HEK293T (cell line): Measurements from ENCODE around the gene EIF2A.
"Not testable (repeated sequence)": the region's sequence is repeated elsewhere in the genome, so short reads cannot be mapped to it uniquely, and the experiment has no call there.

Experiments used
- CTCF ChIA-PET: fragments of 350-600 bp; formaldehyde crosslinking; extraction: SDS; loops from one replicate; lab custom pipeline; 2021; ENCODE audit warnings: antibody characterized with exemption, inconsistent platforms; lab: Yijun Ruan, JAX
- POLR2A ChIA-PET: fragments of 350-600 bp; formaldehyde crosslinking; extraction: SDS; loops from one replicate; lab custom pipeline; 2020; ENCODE audit warnings: antibody characterized with exemption, inconsistent platforms; lab: Yijun Ruan, JAX
- DNase-seq: peaks from one replicate; pipeline ENCODE4 v3.0.0; 2012; ENCODE audit warnings: mixed read lengths; ENCODE audit errors: extremely low spot score
- ARNT ChIP-seq: fragments of 450-650 bp; IDR thresholded peaks from 2 replicates; pipeline ENCODE4 v1.6.1; 2017; ENCODE audit warnings: mild to moderate bottlenecking
- BHLHE40 ChIP-seq: fragments of 450-650 bp; IDR thresholded peaks from 2 replicates; pipeline ENCODE4 v1.6.1; 2016; ENCODE audit warnings: mild to moderate bottlenecking, moderate library complexity, borderline replicate concordance
- CTBP1 ChIP-seq: fragments of 450-650 bp; IDR thresholded peaks from 2 replicates; pipeline ENCODE4 v1.6.1; 2016; ENCODE audit warnings: borderline replicate concordance
- ELF4 ChIP-seq: fragments of 450-650 bp; IDR thresholded peaks from 2 replicates; pipeline ENCODE4 v1.6.1; 2017; ENCODE audit warnings: antibody characterized with exemption
- FOXA1 ChIP-seq: fragments of 450-650 bp; IDR thresholded peaks from 2 replicates; pipeline ENCODE4 v1.6.1; 2016; ENCODE audit warnings: mild to moderate bottlenecking
- FOXK2 ChIP-seq: fragments of 450-650 bp; IDR thresholded peaks from 2 replicates; pipeline ENCODE4 v1.6.1; 2016; ENCODE audit warnings: mild to moderate bottlenecking
- FOXM1 ChIP-seq: fragments of 450-650 bp; IDR thresholded peaks from 2 replicates; pipeline ENCODE4 v1.6.1; 2017; ENCODE audit warnings: mild to moderate bottlenecking, borderline replicate concordance
- HDGF ChIP-seq: fragments of 450-650 bp; IDR thresholded peaks from 2 replicates; pipeline ENCODE4 v1.6.1; 2017; ENCODE audit warnings: antibody characterized with exemption, borderline replicate concordance
- L3MBTL2 ChIP-seq: fragments of 450-650 bp; conservative IDR thresholded peaks from 2 replicates; pipeline ENCODE4 v1.6.1; 2016; ENCODE audit warnings: mild to moderate bottlenecking
- LEF1 ChIP-seq: fragments of 450-650 bp; IDR thresholded peaks from 2 replicates; pipeline ENCODE4 v1.6.1; 2017; ENCODE audit warnings: mild to moderate bottlenecking, borderline replicate concordance
- NFRKB ChIP-seq: fragments of 450-650 bp; IDR thresholded peaks from 2 replicates; pipeline ENCODE4 v1.6.1; 2016; ENCODE audit warnings: mild to moderate bottlenecking, moderate library complexity
- PKNOX1 ChIP-seq: fragments of 450-650 bp; IDR thresholded peaks from 2 replicates; pipeline ENCODE4 v1.6.1; 2016
- SP1 ChIP-seq: fragments of 450-650 bp; IDR thresholded peaks from 2 replicates; pipeline ENCODE4 v1.6.1; 2017
- SUZ12 ChIP-seq: fragments of 450-650 bp; IDR thresholded peaks from 2 replicates; pipeline ENCODE4 v1.6.1; 2016; ENCODE audit warnings: mild to moderate bottlenecking
- TARDBP ChIP-seq: fragments of 450-650 bp; IDR thresholded peaks from 2 replicates; pipeline ENCODE4 v1.6.1; 2016
- ZNF384 ChIP-seq: fragments of 450-650 bp; IDR thresholded peaks from 2 replicates; pipeline ENCODE4 v1.6.1; 2016

EIF2A gene

GRCh38 chr3:150546226-150547044, at the start of gene EIF2A, which contains the start of gene SERP1:
EIF2A (plus strand) TSS chr3:150546787; CDS start chr3:150546803, 16 bp downstream.
SERP1 (minus strand) TSS chr3:150546496; CDS start chr3:150546135, 361 bp downstream.
- DNase-seq = peak; percentile 94
- ChIA-PET CTCF (no interaction called here), POLR2A (interaction anchor here (1.0 to 1.9 kb wide), 5 partner anchors 8 to 56 kb away, joined by 3 to 9 read pairs (median 5); partner anchors contain the start of gene SELENOT)
- no peak for TF ChIP-seq FOXA1
- TF ChIP-seq SP1 = no peak
- no peak for TF ChIP-seq ZNF384
- TF ChIP-seq CTBP1 = no peak
- TF ChIP-seq PKNOX1 = peak; percentile 93; the same call in 1 of the 2 replicates
- TF ChIP-seq L3MBTL2 = no peak
- TF ChIP-seq HDGF = no peak
- TF ChIP-seq BHLHE40 = no peak
- TF ChIP-seq FOXK2 = no peak
- no peak for TF ChIP-seq ARNT
- peak; percentile 76 for TF ChIP-seq ELF4
- TF ChIP-seq FOXM1 = no peak
- no peak for TF ChIP-seq NFRKB
- no peak for TF ChIP-seq LEF1
- TF ChIP-seq SUZ12 = no peak
- no peak for TF ChIP-seq TARDBP

DNA sequence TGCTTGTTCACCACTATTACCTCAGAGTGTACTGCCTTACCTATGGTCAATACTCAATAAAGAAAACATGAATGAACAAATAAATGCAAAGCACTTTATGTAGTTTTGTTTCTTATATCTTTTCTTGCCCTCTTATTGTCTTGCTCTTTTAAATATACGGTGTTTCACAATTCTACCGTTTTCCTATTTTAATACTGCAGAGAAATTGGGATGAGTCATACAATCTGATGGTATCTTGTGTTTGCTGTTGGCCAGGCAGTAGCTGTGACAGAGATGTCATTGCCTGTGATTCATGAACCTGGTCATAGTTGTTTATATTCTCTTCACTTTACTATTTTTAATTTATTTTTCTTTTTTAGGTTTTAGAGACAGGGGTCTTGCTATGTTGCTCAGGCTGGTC, 48.6 kb upstream of the EIF2A start:
- ChIA-PET CTCF (no interaction called here), POLR2A (no interaction called here)
- TF ChIP-seq BHLHE40 (no peak), ZNF384 (no peak), NFRKB (no peak), FOXM1 (no peak), LEF1 (no peak), TARDBP (no peak), SUZ12 (no peak), ARNT (no peak), FOXA1 (no peak), HDGF (no peak), L3MBTL2 (no peak), PKNOX1 (no peak), FOXK2 (no peak), CTBP1 (no peak), SP1 (no peak), ELF4 (no peak)
- no peak for DNase-seq

DNA sequence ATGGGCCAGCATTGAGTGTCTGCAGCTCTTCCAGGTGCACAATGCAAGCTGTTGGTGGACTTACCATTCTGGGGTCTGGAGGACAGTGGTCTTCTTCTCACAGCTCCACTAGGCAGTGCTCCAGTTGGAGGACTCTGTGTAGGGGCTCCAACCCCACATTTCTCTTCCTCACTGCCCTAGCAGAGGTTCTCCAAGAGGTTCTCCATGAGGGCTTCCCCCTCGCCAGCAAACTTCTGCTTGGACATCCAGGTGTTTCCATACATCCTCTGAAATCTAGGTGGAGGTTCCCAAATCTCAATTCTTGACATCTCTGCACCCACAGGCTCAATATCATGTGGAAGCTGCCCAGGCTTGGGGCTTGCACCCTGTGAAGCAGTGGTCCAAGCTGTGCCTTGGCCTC, 45.6 kb upstream of the EIF2A start:
- DNase-seq, POLR2A ChIA-PET, CTCF ChIA-PET: not testable (repeated sequence)

- no peak for DNase-seq
- ChIA-PET POLR2A (no interaction called here), CTCF (interaction anchor here (0.7 to 1.3 kb wide), 2 partner anchors 8 to 11 kb away, joined by 3 read pairs; no protein-coding TSS in a partner anchor)
- no peak for TF ChIP-seq FOXM1
- no peak for TF ChIP-seq ELF4
- no peak for TF ChIP-seq FOXA1
- no peak for TF ChIP-seq CTBP1
- no peak for TF ChIP-seq SUZ12
- no peak for TF ChIP-seq HDGF
- no peak for TF ChIP-seq LEF1
- no peak for TF ChIP-seq NFRKB
- TF ChIP-seq FOXK2 = no peak
Observed at GRCh38 chr3:150503402-150504099, 43.0 kb upstream of the EIF2A start.

- ChIA-PET CTCF (interaction anchor here (1.3 kb wide), 1 partner anchor 10 kb away, joined by 3 read pairs; no protein-coding TSS in a partner anchor), POLR2A (no interaction called here)
- TF ChIP-seq HDGF = no peak
- TF ChIP-seq SP1 = no peak
- TF ChIP-seq LEF1 = no peak
- TF ChIP-seq PKNOX1 = no peak
- TF ChIP-seq FOXK2 = no peak
- no peak for TF ChIP-seq FOXM1
- no peak for TF ChIP-seq ELF4
- no peak for DNase-seq
Observed at GRCh38 chr3:150504483-150504882, 42.1 kb upstream of the EIF2A start.

GRCh38 chr3:150508401-150508800, 38.2 kb upstream of the EIF2A start:
- no peak for DNase-seq
- CTCF ChIA-PET = interaction anchor here (0.7 kb wide), 1 partner anchor 222 kb away, joined by 3 read pairs; no protein-coding TSS in a partner anchor
- POLR2A ChIA-PET = no interaction called here
- TF ChIP-seq NFRKB (no peak), SUZ12 (no peak), ELF4 (no peak), FOXM1 (no peak), ZNF384 (no peak), LEF1 (no peak), FOXA1 (no peak), PKNOX1 (no peak), BHLHE40 (no peak), FOXK2 (no peak), L3MBTL2 (no peak), ARNT (no peak), TARDBP (no peak), SP1 (no peak), CTBP1 (no peak), HDGF (no peak)
